SK-N-MC (cell line): ENCODE data around the gene POU5F2.

ENCODE experiments used
- DNase-seq: peaks from one replicate; pipeline ENCODE4 v3.0.0-alpha.2; 2011; ENCODE audit warnings: low read depth, low spot score
- H3K27ac ChIP-seq: fragments of 200-600 bp; sonication (generic); 2 replicates; pipeline ENCODE4 v1.5.1; 2016; ENCODE audit warnings: mixed run types
- H3K36me3 ChIP-seq: fragments of 200-600 bp; sonication (generic); 2 replicates; pipeline ENCODE4 v1.6.1; 2017; ENCODE audit warnings: antibody characterized with exemption, low read length, mixed read lengths; ENCODE audit not compliant: insufficient read depth
- H3K4me3 ChIP-seq: fragments of 200-600 bp; sonication (generic); 2 replicates; pipeline ENCODE4 v1.5.1; 2016
- H3K9ac ChIP-seq: fragments of 200-600 bp; sonication (generic); 2 replicates; pipeline ENCODE4 v1.8.0; 2017; ENCODE audit warnings: mixed run types, mixed read lengths; ENCODE audit not compliant: insufficient read length
- H3K9me3 ChIP-seq: fragments of 200-600 bp; sonication (generic); 2 replicates; pipeline ENCODE4 v1.6.1; 2017; ENCODE audit warnings: low read depth, mild to moderate bottlenecking, antibody characterized with exemption, low read length, moderate library complexity, mixed read lengths
- EZH2 ChIP-seq: fragments of 200-600 bp; sonication (generic); IDR thresholded peaks from one replicate; pipeline ENCODE4 v1.6.1; 2017; ENCODE audit warnings: antibody characterized with exemption
- FOXP2 ChIP-seq: optimal IDR thresholded peaks from 2 replicates; pipeline ENCODE3; 2011; ENCODE audit warnings: mild to moderate bottlenecking, moderate library complexity; ENCODE audit not compliant: insufficient read depth; ENCODE audit errors: extremely low read length, control extremely low read depth
- POLR2AphosphoS5 ChIP-seq: IDR thresholded peaks from 2 replicates; pipeline ENCODE4 v1.6.1; 2012; ENCODE audit warnings: mild to moderate bottlenecking, low read depth, low read length, borderline replicate concordance

POU5F2 gene

DNA sequence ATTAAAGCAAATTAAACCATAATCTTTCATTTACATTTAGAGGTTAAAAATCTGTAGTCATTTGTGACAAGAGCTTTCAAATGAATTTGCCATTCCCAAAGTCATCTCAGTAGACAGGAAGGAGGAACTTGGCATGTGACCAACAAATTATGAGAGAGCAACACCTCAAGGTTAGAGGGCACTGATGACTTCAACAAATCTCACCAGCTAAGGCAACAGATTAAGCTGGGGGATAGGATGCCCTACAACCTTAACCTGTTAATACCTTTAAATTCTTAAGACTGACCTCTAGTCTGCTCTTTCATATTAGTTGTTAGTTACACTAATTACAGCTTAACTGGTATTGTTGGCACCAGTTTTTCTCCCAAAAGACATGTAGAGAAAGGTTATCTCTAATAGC is 18.4 kb downstream of the POU5F2 start:
- DNase-seq = no peak
- Histone ChIP-seq H3K27ac (no peak overlapping the region), H3K4me3 (no peak overlapping the region), H3K9ac (no peak overlapping the region), H3K36me3 (no peaks in the 10 kb centered on the region), H3K9me3 (no peaks in the 10 kb centered on the region)
- TF ChIP-seq FOXP2 = no peak
- TF ChIP-seq POLR2AphosphoS5 = no peak
- no peak for TF ChIP-seq EZH2

DNA sequence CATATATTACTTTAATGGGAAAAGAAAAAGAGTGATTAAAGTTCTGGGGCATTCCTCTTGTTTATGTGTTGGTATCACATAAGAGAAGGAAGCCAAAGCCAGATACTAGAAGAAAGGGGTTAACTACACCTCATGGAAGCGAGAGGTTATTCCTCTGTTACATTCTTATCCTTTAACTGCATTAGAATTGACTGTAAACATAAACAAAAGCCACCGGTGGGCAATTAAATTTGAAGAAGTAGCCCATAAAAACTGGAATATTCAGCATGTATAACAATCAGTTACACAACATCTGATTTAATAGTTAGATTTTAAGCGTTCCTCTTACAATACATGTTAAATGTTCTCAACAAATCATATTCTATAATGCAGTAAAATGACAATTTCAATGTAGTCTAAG is 18.8 kb downstream of the POU5F2 start:
- TF ChIP-seq FOXP2 (no peak), POLR2AphosphoS5 (no peak), EZH2 (no peak)
- Histone ChIP-seq H3K9ac (no peak overlapping the region), H3K4me3 (no peak overlapping the region), H3K36me3 (no peaks in the 10 kb centered on the region), H3K9me3 (no peaks in the 10 kb centered on the region), H3K27ac (no peak overlapping the region)
- DNase-seq = no peak

DNA sequence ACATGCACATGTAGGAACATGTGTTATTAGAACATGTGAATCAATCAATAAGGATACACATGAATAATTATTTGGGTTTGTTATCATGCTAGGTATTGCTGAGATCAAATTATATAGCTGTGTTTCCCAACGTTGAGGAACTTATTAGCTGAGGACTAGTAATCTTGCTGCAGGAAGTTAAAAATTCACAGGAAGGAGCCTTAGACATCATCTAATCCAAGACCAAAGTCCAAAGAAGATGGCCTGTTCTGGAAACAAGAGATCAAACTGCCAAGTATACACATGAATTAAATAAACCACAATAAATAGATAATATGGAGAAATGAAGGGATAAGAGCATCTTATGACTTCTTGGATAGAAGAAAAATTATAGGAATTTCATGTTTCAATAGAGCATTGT is 19.9 kb downstream of the POU5F2 start:
- no peak for DNase-seq
- no peaks in the 10 kb centered on the region for H3K36me3 ChIP-seq
- H3K4me3 ChIP-seq = no peak overlapping the region
- no peak overlapping the region for H3K9ac ChIP-seq
- H3K27ac ChIP-seq = no peak overlapping the region
- TF ChIP-seq EZH2 (no peak), POLR2AphosphoS5 (no peak), FOXP2 (no peak)
- no peaks in the 10 kb centered on the region for H3K9me3 ChIP-seq

DNA sequence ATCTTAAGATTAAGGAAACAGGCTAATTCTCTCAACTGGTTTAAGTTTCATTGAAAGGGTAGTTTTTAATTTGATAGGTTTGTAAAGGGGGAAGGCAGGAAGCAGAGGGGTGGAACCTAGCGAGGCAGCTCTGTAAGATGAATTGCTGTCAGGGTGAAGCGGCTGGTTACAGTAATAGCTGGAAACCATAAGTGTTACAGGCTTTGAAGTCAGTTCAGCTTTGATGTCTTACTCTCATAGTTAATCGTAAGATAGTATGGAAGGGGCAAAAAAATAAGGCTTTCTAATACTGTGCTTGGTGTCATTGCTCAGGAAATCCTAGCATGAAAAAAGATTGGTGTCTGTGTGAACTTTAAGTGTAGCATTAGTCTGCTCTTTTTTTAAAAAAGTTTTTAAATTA is 20.3 kb downstream of the POU5F2 start:
- no peaks in the 10 kb centered on the region for H3K36me3 ChIP-seq
- H3K4me3 ChIP-seq = no peak overlapping the region
- H3K9ac ChIP-seq = no peak overlapping the region
- H3K9me3 ChIP-seq = no peaks in the 10 kb centered on the region
- TF ChIP-seq EZH2 (no peak), FOXP2 (no peak), POLR2AphosphoS5 (no peak)
- H3K27ac ChIP-seq = no peak overlapping the region
- DNase-seq = no peak

DNA sequence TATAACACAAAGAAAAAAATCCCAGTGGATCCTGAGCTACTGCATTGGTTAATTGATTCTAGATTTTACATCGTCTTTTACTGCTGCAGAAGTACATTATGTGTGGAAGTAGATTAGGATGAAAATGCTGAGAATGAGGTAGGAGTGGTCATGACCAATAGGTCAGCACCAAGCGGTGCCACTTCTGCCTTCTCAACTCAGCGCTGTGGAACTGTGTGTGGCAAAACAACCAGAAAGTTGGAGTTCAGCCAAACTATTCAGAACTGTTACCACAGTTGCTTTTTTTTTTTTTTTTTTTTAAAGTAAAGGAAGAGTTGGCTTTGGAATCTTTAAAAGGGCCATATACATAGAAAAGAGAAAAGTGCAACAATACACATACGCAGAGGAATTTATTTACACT is 24.2 kb downstream of the POU5F2 start:
- H3K36me3 ChIP-seq = no peaks in the 10 kb centered on the region
- H3K27ac ChIP-seq = peak overlapping the region; percentile 55; the same call in 1 of the 2 replicates
- no peak overlapping the region for H3K9ac ChIP-seq
- DNase-seq = no peak
- H3K4me3 ChIP-seq = peak overlapping the region; percentile 49
- no peaks in the 10 kb centered on the region for H3K9me3 ChIP-seq
- no peak for TF ChIP-seq EZH2
- TF ChIP-seq FOXP2 = no peak
- TF ChIP-seq POLR2AphosphoS5 = no peak

DNA sequence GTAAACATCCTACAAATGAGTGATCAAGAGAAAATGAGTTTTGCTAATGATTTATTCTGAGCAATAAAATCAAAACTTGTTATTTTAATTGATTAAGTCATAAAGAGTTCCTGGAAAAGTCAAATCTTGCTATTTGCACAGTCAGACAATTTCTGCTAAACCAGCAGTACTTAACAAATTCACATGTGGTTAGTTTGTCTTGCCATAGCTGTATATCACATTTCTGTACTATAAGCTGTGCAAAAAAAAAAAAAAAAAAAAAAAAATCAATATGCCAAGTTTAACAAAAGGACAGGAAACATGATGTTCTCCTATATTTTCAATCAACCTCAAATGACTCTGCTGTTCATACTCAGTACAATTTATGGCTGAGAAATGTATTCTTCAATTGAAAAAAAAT is 24.9 kb downstream of the POU5F2 start:
- no peak overlapping the region for H3K4me3 ChIP-seq
- TF ChIP-seq FOXP2 = no peak
- TF ChIP-seq POLR2AphosphoS5 = no peak; the same call in 1 of the 2 replicates
- no peak for TF ChIP-seq EZH2
- H3K27ac ChIP-seq = peak overlapping the region; percentile 55; the same call in 1 of the 2 replicates
- no peak for DNase-seq
- no peaks in the 10 kb centered on the region for H3K9me3 ChIP-seq
- no peaks in the 10 kb centered on the region for H3K36me3 ChIP-seq
- no peak overlapping the region for H3K9ac ChIP-seq

DNA sequence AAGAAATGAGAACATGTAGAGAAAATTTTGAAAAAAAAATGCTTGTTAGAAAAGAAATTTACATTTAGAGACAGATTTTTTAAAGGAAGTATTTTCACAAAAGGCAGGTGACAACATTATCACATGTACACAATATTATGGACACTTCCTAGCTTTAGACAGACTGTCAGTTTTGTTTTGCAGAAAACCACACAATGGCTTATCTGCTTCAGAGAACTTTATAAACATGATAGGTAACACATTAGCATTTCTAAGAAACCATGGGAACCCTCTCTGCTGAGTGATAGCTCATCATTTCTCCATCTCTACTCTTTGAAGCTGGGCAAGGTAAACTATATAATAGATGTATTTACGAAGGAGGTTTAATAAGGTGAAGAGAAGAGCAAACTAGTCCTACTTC is 25.6 kb downstream of the POU5F2 start:
- Histone ChIP-seq H3K9me3 (no peaks in the 10 kb centered on the region), H3K36me3 (no peaks in the 10 kb centered on the region), H3K27ac (no peak overlapping the region; the same call in 1 of the 2 replicates), H3K4me3 (no peak overlapping the region), H3K9ac (no peak overlapping the region)
- TF ChIP-seq POLR2AphosphoS5 (no peak), EZH2 (no peak), FOXP2 (no peak)
- DNase-seq = no peak

DNA sequence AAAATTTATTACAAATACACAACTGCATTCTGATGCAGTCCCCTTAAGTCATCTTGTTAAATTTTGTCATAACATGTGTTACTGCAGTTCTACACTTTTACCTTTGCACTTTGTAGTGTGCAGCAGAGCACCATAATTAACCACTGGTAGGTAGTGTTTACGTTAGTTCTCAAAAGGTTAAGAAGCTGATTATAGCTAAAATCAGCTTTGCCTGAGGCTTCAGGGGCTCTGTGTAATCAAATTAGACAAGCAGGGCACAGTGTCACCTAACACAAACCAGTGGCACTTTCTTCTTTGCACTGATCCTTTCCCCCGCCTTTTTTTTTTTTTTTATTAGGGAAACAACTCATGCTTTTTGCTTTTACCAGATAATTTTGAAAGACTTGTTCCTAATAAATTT is 26.1 kb downstream of the POU5F2 start:
- TF ChIP-seq FOXP2 (no peak), EZH2 (no peak), POLR2AphosphoS5 (no peak)
- H3K27ac ChIP-seq = no peak overlapping the region
- DNase-seq = no peak
- H3K9me3 ChIP-seq = no peaks in the 10 kb centered on the region
- H3K4me3 ChIP-seq = no peak overlapping the region
- H3K36me3 ChIP-seq = no peaks in the 10 kb centered on the region
- no peak overlapping the region for H3K9ac ChIP-seq

DNA sequence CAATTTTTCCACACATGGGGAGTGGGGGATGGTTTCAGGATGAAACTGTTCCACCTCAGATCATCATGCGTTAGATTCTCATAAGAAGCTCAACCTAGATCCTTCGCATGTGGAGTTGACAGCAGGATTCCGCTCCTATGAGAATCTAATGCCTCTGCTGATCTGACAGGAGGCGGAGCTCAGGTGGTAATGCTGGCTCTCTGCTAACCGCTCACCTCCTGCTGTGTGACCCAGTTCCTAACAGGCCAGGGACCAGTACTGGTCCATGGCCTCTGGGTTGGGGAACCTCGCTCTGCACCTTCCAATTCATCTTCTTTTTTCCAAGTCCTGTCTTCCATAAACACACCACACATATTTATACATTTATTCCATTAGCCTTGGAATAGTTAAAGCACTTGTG is 33.0 kb downstream of the POU5F2 start:
- Histone ChIP-seq H3K9me3 (no peaks in the 10 kb centered on the region), H3K4me3 (no peak overlapping the region), H3K36me3 (no peaks in the 10 kb centered on the region), H3K27ac (no peak overlapping the region), H3K9ac (no peak overlapping the region)
- TF ChIP-seq EZH2 (no peak), POLR2AphosphoS5 (no peak)
- no peak for DNase-seq
